ENCODE results near the gene NEURL1B. TPM values are rescaled to one million over a fixed set of nuclear protein-coding genes. Genes with fewer than 3 reads are reported as not detected.

Gene NEURL1B, protein sequence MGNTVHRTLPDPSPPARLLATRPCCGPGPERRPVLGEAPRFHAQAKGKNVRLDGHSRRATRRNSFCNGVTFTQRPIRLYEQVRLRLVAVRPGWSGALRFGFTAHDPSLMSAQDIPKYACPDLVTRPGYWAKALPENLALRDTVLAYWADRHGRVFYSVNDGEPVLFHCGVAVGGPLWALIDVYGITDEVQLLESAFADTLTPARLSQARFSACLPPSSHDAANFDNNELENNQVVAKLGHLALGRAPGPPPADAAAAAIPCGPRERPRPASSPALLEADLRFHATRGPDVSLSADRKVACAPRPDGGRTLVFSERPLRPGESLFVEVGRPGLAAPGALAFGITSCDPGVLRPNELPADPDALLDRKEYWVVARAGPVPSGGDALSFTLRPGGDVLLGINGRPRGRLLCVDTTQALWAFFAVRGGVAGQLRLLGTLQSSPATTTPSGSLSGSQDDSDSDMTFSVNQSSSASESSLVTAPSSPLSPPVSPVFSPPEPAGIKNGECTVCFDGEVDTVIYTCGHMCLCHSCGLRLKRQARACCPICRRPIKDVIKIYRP
- 2.5 to 3.9 TPM (median 3.3 TPM) in 5 replicates for total RNA-seq (2022; extraction: Qiagen RNA extraction)

DNA sequence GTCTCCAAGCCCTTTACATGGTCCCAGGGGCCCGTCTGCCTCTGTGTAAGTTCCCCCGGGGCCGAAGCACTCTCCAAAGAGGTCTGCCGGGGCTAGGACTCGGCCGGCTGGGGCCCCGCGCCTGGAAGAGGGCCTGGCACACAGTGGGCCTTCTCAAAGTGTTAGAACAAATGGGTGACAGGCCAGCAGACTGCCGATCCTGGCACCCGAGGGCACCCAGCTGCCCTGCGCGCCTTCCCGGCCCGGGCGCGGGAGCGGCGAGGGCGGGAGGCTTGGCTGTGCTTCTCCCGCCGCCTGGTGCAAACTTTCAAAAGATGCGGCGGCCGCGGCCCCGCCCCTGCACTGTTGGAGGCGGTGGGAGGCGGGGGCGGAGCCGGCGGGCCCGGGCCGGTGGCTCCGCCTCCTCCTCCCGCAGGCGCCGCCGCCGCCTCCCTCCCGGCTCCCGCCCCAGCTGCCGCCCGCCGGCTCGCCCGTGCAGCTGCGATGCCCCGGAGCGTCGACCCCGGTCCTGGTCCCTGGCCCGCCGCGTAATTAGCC is at the start of gene NEURL1B:
Gene NEURL1B (plus strand): TSS at position 442 of the 537 bp plus-strand sequence. CDS start 144 bp downstream, outside the sequence.

Other genes starting within 250 kb of the NEURL1B start
- 13.3 to 16.5 TPM (median 15.0 TPM) in 5 replicates for gene SH3PXD2B, start 186.7 kb upstream of the NEURL1B start, total RNA-seq (2022; extraction: Qiagen RNA extraction)
- gene DUSP1, start 129.9 kb downstream of the NEURL1B start, total RNA-seq (2022; extraction: Qiagen RNA extraction) = 343 to 493 TPM (median 485 TPM) in 5 replicates
- 265 to 331 TPM (median 320 TPM) in 5 replicates for gene ERGIC1, start 193.0 kb downstream of the NEURL1B start, total RNA-seq (2022; extraction: Qiagen RNA extraction)

All from A549 treated with CORT108297 at 1 μM for 4 hours (cell line).